GM18873 (cell line): ENCODE measurements around the gene FABP2.
"Not testable (repeated sequence)": the region's sequence is repeated elsewhere in the genome, so short reads cannot be mapped to it uniquely, and the experiment has no call there.

ENCODE experiments used
- ATAC-seq: cut with Tn5 transposase; IDR thresholded peaks from one replicate; pipeline ENCODE4 v1.9.1; 2021; ENCODE audit warnings: mild to moderate bottlenecking, moderate library complexity, moderate number of reproducible peaks; ENCODE audit not compliant: unreplicated experiment, low FRiP score

FABP2 gene

GRCh38 chr4:119313237-119313636 is 8.7 kb downstream of the FABP2 start:
- no peak for ATAC-seq

- ATAC-seq: no peak
Measured at GRCh38 chr4:119310826-119311225, 11.1 kb downstream of the FABP2 start.

GRCh38 chr4:119307606-119308005 is 14.3 kb downstream of the FABP2 start:
- no peak for ATAC-seq

GRCh38 chr4:119304431-119304830 is 17.5 kb downstream of the FABP2 start:
- ATAC-seq: no peak

GRCh38 chr4:119303587-119304305 is 18.2 kb downstream of the FABP2 start:
- ATAC-seq: no peak

- no peak for ATAC-seq
Measured at GRCh38 chr4:119302073-119302832, 19.7 kb downstream of the FABP2 start.

- ATAC-seq: peak; percentile 97
Measured at GRCh38 chr4:119300101-119300978, 21.6 kb downstream of the FABP2 start.

GRCh38 chr4:119299741-119300100 is 22.2 kb downstream of the FABP2 start:
- peak; percentile 57 for ATAC-seq

- ATAC-seq: no peak
Measured at GRCh38 chr4:119299260-119299671, 22.7 kb downstream of the FABP2 start.

- no peak for ATAC-seq
Measured at GRCh38 chr4:119297795-119298194, 24.1 kb downstream of the FABP2 start.

GRCh38 chr4:119296356-119296755 is 25.6 kb downstream of the FABP2 start:
- ATAC-seq: no peak

- ATAC-seq: no peak
Measured at GRCh38 chr4:119290598-119290997, 31.3 kb downstream of the FABP2 start.

- ATAC-seq: no peak
Measured at GRCh38 chr4:119289313-119289712, 32.6 kb downstream of the FABP2 start.

- ATAC-seq: no peak
Measured at GRCh38 chr4:119286377-119287002, 35.4 kb downstream of the FABP2 start.

GRCh38 chr4:119284876-119285780 is 36.8 kb downstream of the FABP2 start:
- peak; percentile 54 for ATAC-seq

GRCh38 chr4:119281393-119281792 is 40.5 kb downstream of the FABP2 start:
- ATAC-seq: no peak

- not testable (repeated sequence) for ATAC-seq
Measured at GRCh38 chr4:119279945-119280344, 42.0 kb downstream of the FABP2 start.

- ATAC-seq: not testable (repeated sequence)
Measured at GRCh38 chr4:119279541-119279940, 42.4 kb downstream of the FABP2 start.

- no peak for ATAC-seq
Measured at GRCh38 chr4:119271361-119272085, 50.4 kb downstream of the FABP2 start.
